ENCODE data around the gene APOOL. TPM values are rescaled to one million over a fixed set of nuclear protein-coding genes. Genes with fewer than 3 reads are reported as not detected.

Gene APOOL
- total and polyA plus RNA-seq, 2 donors (not counting 1 experiment from before 2014, with no cell fraction given): 5.8 to 11.6 TPM

- no peaks in the 10 kb centered on the region for H3K9me3 ChIP-seq (ENCODE audit: control insufficient read depth, insufficient read depth, low read depth, low read length)
- H3K36me3 ChIP-seq (ENCODE audit: control insufficient read depth, insufficient read depth, low read length): no peaks in the 10 kb centered on the region
- no peaks in the 10 kb centered on the region for H3K4me1 ChIP-seq (ENCODE audit: control insufficient read depth, extremely low read depth, insufficient read depth, low read length)
- H2AFZ ChIP-seq (ENCODE audit: low read length): no peak overlapping the region
- H4K20me1 ChIP-seq (ENCODE audit: control insufficient read depth, extremely low read depth, insufficient read depth, low read length): no peaks in the 10 kb centered on the region
- TF ChIP-seq EZH2 (IDR thresholded peaks at IDR 0.05; ENCODE audit: low read length, missing control alignments): no peak
- TF ChIP-seq CTCF (conservative IDR thresholded peaks at IDR 0.05 in 1 of 2, IDR thresholded peaks at IDR 0.05 in 1 of 2; ENCODE audit: low read depth in 1 of 2, low read length in 2 of 2): no peak
- no peaks in the 10 kb centered on the region for H3K27me3 ChIP-seq (ENCODE audit: control insufficient read depth, insufficient read depth, low read length)
- H3K79me2 ChIP-seq (ENCODE audit: control insufficient read depth, insufficient read depth, low read length): no peaks in the 10 kb centered on the region
- DNase-seq (ENCODE audit: low read depth in 2 of 2): no peak
- no peak overlapping the region for H3K27ac ChIP-seq (ENCODE audit: insufficient read depth, low read length)
- H3K4me3 ChIP-seq (replicated peaks in 1 of 4; ENCODE audit: control extremely low read depth in 1 of 4, insufficient read depth in 1 of 4, low read depth in 3 of 4, low read length in 4 of 4): no peak overlapping the region
- H3K4me2 ChIP-seq (ENCODE audit: extremely low read depth, insufficient read depth, low read length): no peak overlapping the region
- H3K9ac ChIP-seq (ENCODE audit: insufficient read depth, low read length): no peak overlapping the region
Measured at GRCh38 chrX:85112293-85112692, 108.6 kb downstream of the APOOL start.

- no peak overlapping the region for H2AFZ ChIP-seq (ENCODE audit: low read length)
- H3K4me1 ChIP-seq (ENCODE audit: control insufficient read depth, extremely low read depth, insufficient read depth, low read length): no peaks in the 10 kb centered on the region
- no peaks in the 10 kb centered on the region for H3K79me2 ChIP-seq (ENCODE audit: control insufficient read depth, insufficient read depth, low read length)
- H3K9ac ChIP-seq (ENCODE audit: insufficient read depth, low read length): no peak overlapping the region
- TF ChIP-seq CTCF (conservative IDR thresholded peaks at IDR 0.05 in 1 of 2, IDR thresholded peaks at IDR 0.05 in 1 of 2; ENCODE audit: low read depth in 1 of 2, low read length in 2 of 2) (no peak), EZH2 (IDR thresholded peaks at IDR 0.05; ENCODE audit: low read length, missing control alignments) (no peak)
- H3K4me3 ChIP-seq (replicated peaks in 1 of 4; ENCODE audit: control extremely low read depth in 1 of 4, insufficient read depth in 1 of 4, low read depth in 3 of 4, low read length in 4 of 4): no peak overlapping the region
- H3K36me3 ChIP-seq (ENCODE audit: control insufficient read depth, insufficient read depth, low read length): no peaks in the 10 kb centered on the region
- H3K27me3 ChIP-seq (ENCODE audit: control insufficient read depth, insufficient read depth, low read length): no peaks in the 10 kb centered on the region
- no peaks in the 10 kb centered on the region for H4K20me1 ChIP-seq (ENCODE audit: control insufficient read depth, extremely low read depth, insufficient read depth, low read length)
- H3K9me3 ChIP-seq (ENCODE audit: control insufficient read depth, insufficient read depth, low read depth, low read length): no peaks in the 10 kb centered on the region
- H3K27ac ChIP-seq (ENCODE audit: insufficient read depth, low read length): no peak overlapping the region
- no peak for DNase-seq (ENCODE audit: low read depth in 2 of 2)
- H3K4me2 ChIP-seq (ENCODE audit: extremely low read depth, insufficient read depth, low read length): no peak overlapping the region
Measured at GRCh38 chrX:85113746-85114145, 110.1 kb downstream of the APOOL start.

GRCh38 chrX:85114171-85114570 is 110.5 kb downstream of the APOOL start:
- Histone ChIP-seq H3K4me2 (ENCODE audit: extremely low read depth, insufficient read depth, low read length) (no peak overlapping the region), H3K36me3 (ENCODE audit: control insufficient read depth, insufficient read depth, low read length) (no peaks in the 10 kb centered on the region), H2AFZ (ENCODE audit: low read length) (no peak overlapping the region), H3K79me2 (ENCODE audit: control insufficient read depth, insufficient read depth, low read length) (no peaks in the 10 kb centered on the region), H3K4me1 (ENCODE audit: control insufficient read depth, extremely low read depth, insufficient read depth, low read length) (no peaks in the 10 kb centered on the region), H3K9ac (ENCODE audit: insufficient read depth, low read length) (no peak overlapping the region), H3K27me3 (ENCODE audit: control insufficient read depth, insufficient read depth, low read length) (no peaks in the 10 kb centered on the region), H3K27ac (ENCODE audit: insufficient read depth, low read length) (no peak overlapping the region), H3K4me3 (replicated peaks in 1 of 4; ENCODE audit: control extremely low read depth in 1 of 4, insufficient read depth in 1 of 4, low read depth in 3 of 4, low read length in 4 of 4) (no peak overlapping the region), H4K20me1 (ENCODE audit: control insufficient read depth, extremely low read depth, insufficient read depth, low read length) (no peaks in the 10 kb centered on the region), H3K9me3 (ENCODE audit: control insufficient read depth, insufficient read depth, low read depth, low read length) (no peaks in the 10 kb centered on the region)
- TF ChIP-seq EZH2 (IDR thresholded peaks at IDR 0.05; ENCODE audit: low read length, missing control alignments): no peak
- no peak for TF ChIP-seq CTCF (conservative IDR thresholded peaks at IDR 0.05 in 1 of 2, IDR thresholded peaks at IDR 0.05 in 1 of 2; ENCODE audit: low read depth in 1 of 2, low read length in 2 of 2)
- no peak for DNase-seq (ENCODE audit: low read depth in 2 of 2)

Measured in fibroblast of lung (primary cell).